Ecto neural progenitor cell (in vitro differentiated cells): ENCODE results near the gene KCNE2.
"Not testable (repeated sequence)": the region's sequence is repeated elsewhere in the genome, so short reads cannot be mapped to it uniquely, and the experiment has no call there.

ENCODE experiments used
- DNase-seq: peaks from one replicate; pipeline ENCODE4 v3.0.0-alpha.2; 2018; ENCODE audit warnings: low spot score

KCNE2 gene

DNA sequence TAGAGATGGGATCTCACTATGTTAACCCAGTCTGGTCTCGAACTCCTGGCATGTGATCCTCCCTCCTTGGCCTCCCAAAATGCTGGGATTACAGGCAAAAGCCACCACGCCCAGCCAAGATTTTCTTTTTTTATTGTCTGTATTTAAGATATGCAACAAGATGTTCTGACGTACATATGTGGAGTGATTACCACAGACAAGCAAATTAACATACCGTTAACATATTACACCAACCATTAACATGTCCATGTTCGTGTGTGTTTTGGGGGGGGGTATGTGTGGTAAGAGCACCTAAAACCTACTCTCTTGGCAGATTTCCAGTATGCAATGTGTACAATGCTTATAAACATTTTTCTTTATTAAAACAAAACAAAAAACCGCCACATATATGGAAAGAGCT, 10.6 kb upstream of the KCNE2 start:
- no peak for DNase-seq

DNA sequence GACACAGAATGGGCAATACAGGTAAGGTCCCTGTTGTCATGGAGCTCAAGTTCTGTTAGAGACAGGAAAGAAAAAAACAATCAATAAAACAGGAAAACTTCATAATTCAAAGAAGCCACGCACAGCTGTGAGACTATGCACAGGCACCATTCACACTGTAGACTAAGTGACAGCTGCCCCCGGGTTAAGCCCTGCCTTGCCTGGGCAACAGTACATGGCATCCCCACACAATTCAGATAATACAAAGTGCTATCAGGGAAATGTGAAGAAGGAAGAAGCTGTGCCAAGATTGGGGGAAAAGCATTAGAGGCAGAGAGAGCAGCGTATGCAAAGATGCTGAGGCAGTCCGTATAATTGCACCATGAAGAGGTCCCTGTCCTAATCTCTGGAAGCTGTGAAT, 9.0 kb upstream of the KCNE2 start:
- DNase-seq, result no peak

DNA sequence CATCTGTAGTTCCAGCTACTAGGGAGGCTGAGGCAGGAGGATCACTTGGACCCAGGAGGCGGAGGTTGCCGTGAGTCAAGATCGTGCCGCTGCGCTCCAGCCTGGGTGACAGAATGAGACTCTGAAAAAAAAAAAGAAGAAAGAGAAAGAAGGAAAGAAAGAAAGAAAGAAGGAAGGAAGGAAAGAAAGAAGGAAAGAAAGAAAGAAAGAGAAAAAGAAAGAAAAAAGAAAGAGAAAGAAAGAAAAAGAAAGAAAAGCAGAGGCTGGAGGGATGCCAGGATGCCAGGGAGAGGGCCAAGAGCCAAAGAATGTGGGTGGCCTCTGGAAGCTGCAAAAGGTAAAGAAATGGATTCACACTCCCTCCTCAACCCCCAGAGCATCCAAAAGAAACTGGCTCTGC, 8.2 kb upstream of the KCNE2 start:
- no peak for DNase-seq

DNA sequence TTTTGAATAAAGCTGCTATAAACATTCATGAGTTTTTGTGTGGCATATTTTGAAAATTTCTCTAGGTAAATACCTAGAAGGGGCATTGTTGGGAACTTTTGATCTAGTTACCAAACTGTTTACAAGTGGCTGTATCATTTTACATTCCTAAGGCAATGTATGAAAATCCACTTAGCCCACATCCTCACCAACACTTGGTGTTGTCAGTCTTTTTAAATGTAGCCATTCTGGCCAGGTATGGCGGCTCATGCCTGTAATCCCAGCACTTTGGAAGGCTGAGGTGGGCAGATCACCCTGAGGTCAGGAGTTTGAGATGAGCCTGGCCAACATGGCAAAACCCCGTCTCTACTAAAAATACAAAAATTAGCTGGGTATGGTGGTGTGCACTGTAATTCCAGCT, 5.9 kb upstream of the KCNE2 start:
- no peak for DNase-seq

DNA sequence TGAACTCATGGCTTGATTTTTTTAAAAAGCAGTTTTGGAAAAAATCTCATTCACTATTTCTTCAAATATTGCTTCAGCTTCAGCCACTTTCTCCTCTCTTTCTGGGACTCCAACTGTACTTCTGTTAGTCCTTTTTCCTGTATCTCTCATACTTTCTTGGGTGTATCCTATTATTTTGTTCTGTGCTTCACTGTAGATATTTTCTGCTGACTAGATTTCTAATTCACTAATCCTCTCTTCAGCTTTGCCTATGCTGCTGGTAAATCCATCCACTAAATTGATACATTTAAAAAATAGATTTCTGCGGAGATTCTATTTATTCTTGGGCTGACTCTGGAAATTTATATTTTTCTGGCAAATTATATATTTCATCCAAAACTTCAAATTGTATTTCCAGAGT, 4.9 kb upstream of the KCNE2 start:
- no peak for DNase-seq

DNA sequence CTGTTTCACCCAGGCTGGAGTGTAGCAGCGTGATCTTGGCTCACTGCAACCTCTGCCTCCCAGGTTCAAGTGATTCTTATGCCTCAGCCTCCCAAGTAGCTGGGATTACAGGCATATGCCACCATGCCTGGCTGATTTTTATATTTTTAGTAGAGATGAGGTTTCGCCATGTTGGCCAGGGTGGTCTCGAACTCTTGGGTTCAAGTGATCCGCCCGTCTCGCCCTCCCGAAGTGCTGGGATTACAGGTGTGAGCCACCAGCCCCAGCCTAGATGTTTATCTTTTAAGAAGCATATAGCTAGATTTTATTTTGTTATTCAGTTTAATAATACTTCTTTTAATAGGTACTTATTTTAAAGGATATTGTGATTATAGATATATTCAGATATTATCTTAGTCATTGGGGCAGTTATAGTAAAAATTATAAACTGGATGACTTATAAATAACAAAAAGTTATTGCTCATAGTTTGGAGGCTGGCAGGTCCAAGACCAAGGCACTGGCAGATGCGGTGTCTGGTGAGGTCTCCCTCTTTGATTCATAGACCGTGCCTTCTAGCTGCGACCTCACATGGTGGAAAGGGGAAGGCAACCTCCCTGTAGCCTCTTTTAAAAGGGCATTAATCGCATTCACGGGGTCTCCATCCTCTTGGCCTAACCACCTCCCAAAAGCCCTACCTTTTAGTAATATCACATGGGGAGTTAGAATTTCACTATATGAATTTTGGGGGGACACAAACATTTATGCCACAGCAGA, 3.1 kb upstream of the KCNE2 start:
- DNase-seq, result no peak

DNA sequence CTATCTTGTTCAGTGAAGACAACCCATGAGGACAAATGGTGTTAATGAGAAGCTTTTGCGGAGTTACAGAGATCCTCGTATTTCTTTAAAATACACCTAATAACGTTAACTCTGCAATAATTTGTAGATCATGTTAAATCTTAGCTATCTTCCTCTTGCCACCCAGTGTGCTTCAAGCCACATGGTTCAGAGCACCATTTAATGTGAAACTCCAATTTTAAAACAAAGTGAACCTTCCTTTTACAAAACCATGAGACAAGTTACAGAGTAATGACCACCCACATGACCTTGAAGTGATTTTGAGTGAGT, 1.7 kb upstream of the KCNE2 start:
- DNase-seq, result no peak

DNA sequence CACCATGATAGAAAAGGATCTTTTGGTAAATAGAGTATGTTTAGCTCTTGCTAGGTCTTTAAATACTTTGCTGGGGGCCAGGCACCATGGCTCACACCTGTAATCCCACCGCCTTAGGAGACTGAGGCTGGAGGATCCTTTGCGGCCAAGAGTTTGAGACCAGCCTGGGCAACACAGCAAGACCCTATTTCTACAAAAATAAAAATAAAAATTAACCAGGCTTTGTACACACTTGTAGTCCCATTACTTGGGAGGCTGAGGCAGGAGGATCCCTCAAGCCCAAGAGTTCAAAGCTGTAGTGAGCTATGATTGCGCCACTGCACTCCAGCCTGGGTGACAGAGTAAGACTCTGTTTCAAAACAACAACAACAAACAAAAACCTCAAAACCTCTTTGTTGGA, 1.1 kb upstream of the KCNE2 start:
- DNase-seq, result no peak

DNA sequence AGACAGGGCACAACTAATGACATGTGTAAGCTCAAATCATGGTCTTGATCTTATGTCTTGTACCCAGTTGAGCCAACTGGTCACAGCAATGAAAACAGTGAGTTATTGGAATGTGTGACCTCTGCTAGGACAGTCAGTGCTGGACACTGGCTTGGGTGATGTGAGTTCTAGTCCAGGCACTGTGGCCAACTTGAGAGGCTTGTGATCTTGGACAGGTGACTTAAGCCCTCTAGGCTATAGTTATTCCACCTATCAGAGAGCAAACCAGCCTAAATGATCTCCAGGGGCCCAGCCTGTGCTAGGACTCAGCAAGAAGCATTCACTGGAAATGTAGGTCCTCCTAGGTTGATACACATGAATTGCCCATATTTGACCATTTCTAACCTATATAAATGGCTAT, 1.1 kb downstream of the KCNE2 start:
- DNase-seq, result no peak

DNA sequence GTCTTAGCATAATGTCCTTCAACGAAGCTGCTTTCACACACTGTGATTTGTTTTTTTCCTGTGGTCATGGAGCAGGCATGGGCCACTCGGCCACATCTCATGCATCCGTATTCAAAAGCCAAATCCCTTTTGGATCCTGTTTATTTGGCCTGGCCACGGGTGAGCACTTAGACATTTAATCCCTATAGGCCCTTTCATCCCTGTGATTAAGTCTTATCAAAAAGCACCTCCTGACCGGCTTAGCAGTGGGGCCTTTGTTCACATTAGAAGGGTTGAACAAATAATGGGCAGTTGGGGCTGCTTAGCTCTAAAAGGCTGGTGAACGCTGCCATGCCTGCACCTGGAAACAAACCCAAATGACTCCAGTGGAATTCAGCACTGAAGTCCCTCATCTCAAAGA, 2.0 kb downstream of the KCNE2 start:
- DNase-seq, result no peak

DNA sequence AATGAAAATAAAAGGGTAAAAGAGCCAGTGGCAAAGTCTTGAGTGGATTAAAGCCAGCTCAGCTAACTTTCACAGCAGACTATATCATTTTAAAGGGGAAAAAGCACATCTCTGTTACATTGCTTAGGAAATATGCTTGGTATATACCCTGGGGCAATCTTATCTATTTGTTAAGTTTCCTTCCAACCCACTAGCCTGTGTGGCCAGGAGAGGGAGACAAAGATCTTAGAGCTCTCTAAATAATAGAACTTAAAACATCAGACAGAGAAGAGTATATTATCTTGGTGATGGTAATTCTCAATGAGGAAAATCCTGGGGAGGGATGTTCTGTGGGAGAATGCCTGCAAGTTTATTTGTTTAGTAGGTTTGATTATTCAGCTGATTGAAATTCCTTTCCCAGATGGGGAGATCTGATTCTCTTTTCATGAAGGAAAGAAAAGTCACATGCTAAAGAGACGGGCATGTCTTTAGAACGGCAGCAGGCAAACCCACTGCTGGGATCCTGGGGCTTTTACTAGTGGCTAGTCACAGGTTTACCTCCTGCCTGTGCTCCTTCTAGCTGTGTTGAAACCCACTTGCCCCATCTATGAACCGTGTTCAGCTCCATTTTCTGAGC, 3.6 kb downstream of the KCNE2 start:
- no peak for DNase-seq

DNA sequence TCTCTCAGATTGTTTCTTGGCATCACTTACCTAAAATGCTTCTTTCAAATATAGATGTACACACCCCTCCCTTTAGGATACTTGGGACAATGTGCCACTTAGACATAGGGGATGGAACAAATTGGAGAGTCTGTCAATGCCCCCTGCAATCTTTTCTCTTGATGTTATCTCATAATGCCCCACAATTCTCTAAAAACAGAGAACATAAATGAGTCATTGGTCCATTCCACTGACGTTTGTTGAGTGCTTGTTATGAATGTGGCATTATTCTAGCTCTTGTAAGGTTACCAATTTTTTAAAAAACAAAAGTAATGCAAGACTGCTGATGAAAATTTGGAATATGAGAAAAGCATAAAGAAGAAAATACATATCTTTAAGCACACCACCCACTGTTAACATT, 5.9 kb downstream of the KCNE2 start:
- no peak for DNase-seq

DNA sequence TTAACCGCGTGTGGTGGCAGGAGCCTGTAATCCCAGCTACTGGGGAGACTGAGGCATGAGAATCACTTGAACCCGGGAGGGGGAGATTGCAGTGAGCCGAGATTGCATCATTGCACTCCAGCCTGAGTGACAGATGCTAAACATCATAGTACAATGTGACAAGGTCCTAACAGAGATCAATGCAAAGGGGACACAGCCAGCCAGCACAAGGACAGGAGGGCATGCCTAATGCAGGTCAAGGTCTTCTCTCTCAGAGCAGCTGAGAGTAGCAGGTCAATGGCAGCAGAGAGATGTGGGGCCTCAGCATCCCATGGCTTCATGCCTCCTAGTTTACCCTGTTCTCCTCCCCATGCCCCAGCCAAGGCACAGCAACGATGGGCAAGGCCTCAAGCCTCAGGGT, 8.5 kb downstream of the KCNE2 start:
- DNase-seq, result no peak

DNA sequence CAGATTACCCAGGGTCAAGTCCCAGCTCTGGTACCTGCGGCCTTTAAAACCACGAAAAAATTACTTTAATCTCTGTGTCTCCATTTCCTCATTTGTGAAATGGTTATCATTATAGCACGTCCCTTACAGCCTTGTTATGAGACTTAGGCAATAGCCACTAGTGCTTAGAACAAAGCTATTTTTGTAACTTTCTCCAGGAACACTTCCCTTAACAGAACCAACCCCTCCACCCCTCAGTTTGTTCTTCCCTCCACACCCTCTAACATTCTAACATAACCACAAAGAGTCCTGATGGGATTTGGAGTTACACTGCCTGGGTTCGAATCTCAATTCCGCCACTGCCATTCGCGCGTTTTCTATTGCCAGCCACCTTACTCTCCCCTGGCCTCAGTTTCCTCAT, 10.7 kb downstream of the KCNE2 start:
- DNase-seq, result not testable (repeated sequence)

DNA sequence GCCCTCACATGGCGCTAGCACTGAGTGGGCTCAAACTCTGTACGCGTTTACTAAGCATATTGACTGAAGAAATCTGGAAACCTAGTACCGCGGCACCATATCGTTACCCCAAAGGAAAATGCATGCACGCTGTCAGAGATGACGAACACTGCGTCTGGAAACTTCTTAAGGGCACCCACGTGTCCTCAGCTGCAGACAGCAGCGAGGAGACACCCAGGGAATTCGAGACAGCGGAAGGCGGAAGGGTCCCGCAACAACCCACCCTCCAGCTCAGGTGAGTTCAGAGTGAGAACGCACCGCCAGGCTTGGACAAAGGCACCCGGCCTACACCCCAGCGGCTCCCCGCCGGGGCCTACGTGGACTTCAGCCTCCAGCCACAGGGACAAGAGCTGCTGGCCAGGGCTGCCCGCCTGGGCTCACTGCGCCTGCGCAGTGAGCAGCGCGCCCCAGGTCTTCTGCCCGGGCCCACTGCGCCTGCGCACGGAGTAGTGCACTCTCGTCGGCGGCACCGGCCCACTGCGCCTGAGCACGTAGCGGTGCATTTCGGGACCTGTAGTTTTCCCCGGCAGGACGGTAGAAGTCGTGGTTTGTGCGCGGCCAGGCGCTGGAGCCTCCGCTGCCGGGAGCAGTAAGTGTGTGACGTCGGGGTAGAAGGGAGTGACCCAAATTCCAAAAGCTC, 11.3 kb downstream of the KCNE2 start, which contains the start of gene SMIM11:
SMIM11 (plus strand) TSS at position 568 of the 679 bp plus-strand sequence. CDS start 3,998 bp downstream, outside the sequence.
- not testable (repeated sequence) for DNase-seq

DNA sequence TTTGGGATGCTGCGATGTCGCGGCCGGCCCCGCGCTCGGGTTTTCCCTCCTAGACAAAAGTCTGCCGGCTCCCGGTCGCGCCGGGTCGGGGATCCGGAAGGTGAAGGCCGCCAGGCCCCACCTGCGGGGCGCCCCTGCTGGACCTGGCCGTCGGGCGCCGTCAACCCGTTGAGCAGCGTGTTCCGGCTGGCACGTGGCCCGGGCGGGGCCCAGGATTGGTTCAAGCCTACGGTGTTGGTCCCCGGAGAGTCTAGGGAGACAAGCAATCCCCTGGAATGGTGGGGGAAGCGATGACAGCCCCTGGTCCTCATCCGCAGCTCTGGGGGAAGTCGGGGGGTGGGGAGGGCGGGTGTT, 11.8 kb downstream of the KCNE2 start:
- not testable (repeated sequence) for DNase-seq

DNA sequence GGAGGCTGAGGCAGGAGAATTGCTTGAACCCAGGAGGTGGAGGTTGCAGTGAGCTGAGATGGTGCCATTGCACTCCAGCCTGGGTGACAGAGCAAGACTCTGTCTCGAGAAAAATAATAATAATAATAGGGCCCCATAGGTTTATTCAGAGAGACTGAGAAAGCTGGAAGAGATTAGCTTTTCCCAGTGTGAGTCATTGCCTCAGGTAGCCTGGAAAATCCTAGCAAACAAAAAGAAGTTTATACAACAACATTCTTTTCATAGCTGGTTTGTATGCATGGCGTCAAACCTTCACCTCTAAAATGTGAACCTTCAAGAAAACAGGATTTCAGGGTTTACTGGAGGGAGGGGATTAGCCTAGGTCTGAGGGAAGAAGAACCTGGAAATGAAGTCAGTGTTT, 19.3 kb downstream of the KCNE2 start:
- DNase-seq, result not testable (repeated sequence)

DNA sequence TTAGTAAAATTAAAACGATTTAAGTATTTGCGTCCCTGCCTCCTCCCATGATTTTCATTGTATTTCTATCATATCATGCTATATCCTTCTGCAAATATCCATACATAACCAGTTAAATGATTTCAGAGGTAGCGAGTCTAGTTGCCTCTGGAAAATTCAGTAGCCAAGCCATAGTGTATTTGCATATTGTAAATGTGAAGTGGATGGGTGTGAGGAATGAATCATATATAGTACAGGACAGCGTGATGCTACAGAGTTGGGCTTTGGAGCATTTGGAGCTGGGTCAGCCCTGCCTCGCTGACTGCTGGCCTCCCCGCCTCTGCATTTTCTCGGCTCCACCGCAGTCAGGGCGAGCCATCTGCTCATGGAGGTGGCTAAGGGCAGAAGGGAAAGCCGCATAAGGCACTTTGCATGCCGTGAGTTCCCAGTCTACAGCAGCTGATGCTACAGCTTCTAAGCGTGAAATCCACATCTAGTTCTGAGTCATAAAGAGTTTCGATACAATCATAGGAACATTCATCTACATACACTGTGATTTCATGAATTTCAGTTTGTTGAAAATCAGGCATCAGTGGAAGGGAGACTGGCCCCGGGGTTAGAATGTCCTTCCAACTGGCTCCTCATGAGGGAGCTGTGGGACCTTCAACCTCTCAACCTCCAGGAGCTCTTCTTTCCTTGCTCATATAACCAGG, 20.1 kb downstream of the KCNE2 start:
- not testable (repeated sequence) for DNase-seq

DNA sequence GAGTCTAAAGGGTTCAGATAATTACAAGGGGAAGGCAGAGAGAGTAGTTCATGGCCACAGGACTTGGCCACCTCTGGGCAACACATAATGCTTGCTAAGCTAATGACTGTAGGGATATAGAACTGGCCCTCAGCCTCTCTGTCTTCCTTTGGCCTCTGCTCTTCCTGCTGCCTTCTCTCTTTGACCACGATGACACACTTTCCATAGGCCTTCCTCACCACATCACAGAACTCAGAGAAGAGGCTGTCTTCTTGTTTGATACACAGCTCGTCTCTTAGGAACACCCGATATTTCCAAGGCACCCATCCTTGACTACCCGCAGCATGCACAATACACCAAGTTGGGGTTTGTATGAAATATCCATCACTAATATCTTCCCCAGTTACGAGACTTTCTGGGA, 36.7 kb downstream of the KCNE2 start:
- DNase-seq, result not testable (repeated sequence)

DNA sequence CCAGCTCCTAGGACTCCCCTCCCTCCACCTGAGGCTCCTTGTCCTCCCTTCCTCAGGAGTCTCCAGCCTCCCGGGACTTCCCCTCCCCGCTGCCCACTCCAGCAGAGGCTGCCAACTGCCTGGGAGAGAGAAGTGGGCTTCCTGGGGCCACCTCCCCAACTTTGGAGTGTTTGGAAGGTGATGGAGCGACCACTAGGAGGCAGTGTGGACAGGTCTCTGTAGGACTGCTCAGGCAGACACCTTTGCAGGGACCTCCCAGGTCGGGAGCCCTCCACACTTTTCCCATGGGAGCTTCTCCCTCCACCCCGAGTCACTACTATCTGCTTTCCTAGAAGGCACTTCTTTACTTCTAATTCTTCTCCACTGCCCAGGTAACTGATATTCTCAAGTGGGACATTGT, 40.9 kb downstream of the KCNE2 start:
- DNase-seq, result not testable (repeated sequence)

DNA sequence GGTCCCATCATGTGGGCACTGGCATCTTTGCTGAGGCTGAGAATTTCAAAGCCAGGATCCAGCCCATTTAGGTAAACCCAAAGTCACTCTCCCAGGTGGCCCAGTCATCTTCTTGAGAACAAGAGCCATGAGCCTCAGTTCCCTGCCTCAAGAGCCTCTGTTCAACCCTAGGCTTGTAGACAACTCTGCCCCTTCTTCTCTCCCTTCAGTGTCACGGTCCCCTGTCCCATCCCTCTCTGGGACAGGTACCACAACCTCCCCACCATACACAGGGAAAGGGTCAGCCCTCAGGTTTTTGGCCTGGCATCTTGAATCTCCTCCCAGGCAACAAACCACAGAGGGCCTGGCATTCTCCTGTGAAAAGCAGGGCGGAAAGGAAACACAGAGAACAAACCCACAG, 41.9 kb downstream of the KCNE2 start:
- DNase-seq, result not testable (repeated sequence)

DNA sequence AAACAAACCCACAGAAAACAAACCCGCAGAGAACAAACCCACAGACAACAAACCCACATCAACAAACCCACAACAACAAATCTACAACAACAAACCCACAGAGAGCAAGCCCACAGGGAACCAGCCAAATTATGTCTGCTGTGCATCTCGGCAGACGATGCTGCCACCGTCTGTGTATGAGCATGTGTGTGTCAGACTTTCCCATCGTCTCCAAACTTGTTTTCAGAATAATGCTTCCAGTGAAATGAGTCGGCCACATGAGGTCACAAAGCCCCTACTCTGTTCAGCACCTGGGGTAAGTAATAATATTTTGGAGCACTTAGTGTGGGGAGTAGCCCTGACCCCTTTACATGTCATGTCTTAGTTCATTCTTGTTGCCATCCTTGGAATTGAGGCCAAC, 42.3 kb downstream of the KCNE2 start:
- not testable (repeated sequence) for DNase-seq

DNA sequence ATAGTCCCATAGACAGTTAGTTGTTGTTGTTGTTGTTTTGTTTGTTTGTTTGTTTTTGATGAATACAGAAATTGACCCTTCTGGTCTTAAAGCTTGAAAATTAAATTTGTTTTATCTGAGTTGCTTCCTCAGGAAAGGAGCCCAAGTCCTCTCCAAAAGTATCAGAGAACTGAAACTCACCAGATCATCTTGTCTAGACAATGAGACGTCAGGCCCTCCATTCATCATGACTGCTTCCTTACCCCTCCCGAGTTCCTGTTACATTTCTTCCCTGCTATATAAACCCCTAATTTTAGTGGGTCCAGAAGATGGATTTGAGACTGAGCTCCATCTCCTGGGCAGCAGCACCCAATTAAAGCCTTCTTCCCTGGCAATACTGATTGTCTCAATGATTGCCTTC, 42.9 kb downstream of the KCNE2 start:
- DNase-seq, result not testable (repeated sequence)
